DMS53 treated with DMSO at 0.1 percent for 48 hours (cell line): Measurements from ENCODE around the gene PALD1.

Source experiments
- DNase-seq: peaks from one replicate; lab custom pipeline; 2025; ENCODE audit not compliant: unreplicated experiment; lab: John Stamatoyannopoulos, UW

PALD1 gene

GRCh38 chr10:70478191-70479164 lies at the start of gene PALD1:
Gene PALD1, plus strand, starts transcription at chr10:70478767. Its CDS starts 47,185 bp downstream, at chr10:70525952.
- no peak for DNase-seq

- no peak for DNase-seq
Observed at GRCh38 chr10:70430493-70431445, 47.8 kb upstream of the PALD1 start.

GRCh38 chr10:70432101-70432500 lies 46.5 kb upstream of the PALD1 start:
- DNase-seq = no peak

- DNase-seq = no peak
Observed at GRCh38 chr10:70432561-70433263, 45.9 kb upstream of the PALD1 start.

GRCh38 chr10:70433581-70434280 lies 44.8 kb upstream of the PALD1 start:
- no peak for DNase-seq

GRCh38 chr10:70435241-70436085 lies 43.1 kb upstream of the PALD1 start:
- no peak for DNase-seq

- no peak for DNase-seq
Observed at GRCh38 chr10:70437721-70438120, 40.8 kb upstream of the PALD1 start.

- no peak for DNase-seq
Observed at GRCh38 chr10:70440296-70441160, 38.0 kb upstream of the PALD1 start.

- DNase-seq = no peak
Observed at GRCh38 chr10:70441161-70441894, 37.2 kb upstream of the PALD1 start, which contains the start of gene NODAL. Gene NODAL, minus strand, starts transcription at chr10:70441681. Its CDS starts 14 bp downstream, at chr10:70441667.

GRCh38 chr10:70441895-70442309 lies 36.7 kb upstream of the PALD1 start:
- DNase-seq = peak; percentile 16

- peak; percentile 41 for DNase-seq
Observed at GRCh38 chr10:70442332-70442988, 36.1 kb upstream of the PALD1 start.

- DNase-seq = no peak
Observed at GRCh38 chr10:70444744-70445143, 33.8 kb upstream of the PALD1 start.

- DNase-seq = no peak
Observed at GRCh38 chr10:70445718-70446657, 32.6 kb upstream of the PALD1 start.

- DNase-seq = no peak
Observed at GRCh38 chr10:70448236-70448635, 30.3 kb upstream of the PALD1 start.

GRCh38 chr10:70455213-70455630 lies 23.3 kb upstream of the PALD1 start:
- no peak for DNase-seq

- no peak for DNase-seq
Observed at GRCh38 chr10:70456164-70456563, 22.4 kb upstream of the PALD1 start.
